NCI-H1930 (cell line): Measurements from ENCODE around the gene CES1.
"Not testable (repeated sequence)": the region's sequence is repeated elsewhere in the genome, so short reads cannot be mapped to it uniquely, and the experiment has no call there.

Source experiments
- DNase-seq, 2 experiments: peaks; one replicate each; lab custom pipeline; 2025; lab: John Stamatoyannopoulos, UW

The CES1 gene

GRCh38 chr16:55790240-55790639, 42.7 kb downstream of the CES1 start:
- not testable (repeated sequence) for DNase-seq

DNA sequence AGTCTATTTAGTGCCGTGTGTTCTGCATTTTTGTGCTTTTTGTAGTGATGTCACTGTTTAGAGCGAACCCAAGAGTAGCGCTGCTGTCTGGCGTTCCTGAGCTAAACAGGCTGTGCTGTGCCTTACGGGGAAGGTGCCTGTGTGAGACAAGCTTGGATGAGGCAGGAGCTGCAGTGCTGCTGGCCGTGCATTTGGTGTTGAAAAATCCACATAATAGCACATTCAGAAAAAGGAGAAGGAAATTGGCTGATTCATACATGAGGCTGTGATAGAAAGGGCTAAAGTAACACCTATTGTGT, 50.2 kb downstream of the CES1 start:
- DNase-seq, result not testable (repeated sequence)

DNA sequence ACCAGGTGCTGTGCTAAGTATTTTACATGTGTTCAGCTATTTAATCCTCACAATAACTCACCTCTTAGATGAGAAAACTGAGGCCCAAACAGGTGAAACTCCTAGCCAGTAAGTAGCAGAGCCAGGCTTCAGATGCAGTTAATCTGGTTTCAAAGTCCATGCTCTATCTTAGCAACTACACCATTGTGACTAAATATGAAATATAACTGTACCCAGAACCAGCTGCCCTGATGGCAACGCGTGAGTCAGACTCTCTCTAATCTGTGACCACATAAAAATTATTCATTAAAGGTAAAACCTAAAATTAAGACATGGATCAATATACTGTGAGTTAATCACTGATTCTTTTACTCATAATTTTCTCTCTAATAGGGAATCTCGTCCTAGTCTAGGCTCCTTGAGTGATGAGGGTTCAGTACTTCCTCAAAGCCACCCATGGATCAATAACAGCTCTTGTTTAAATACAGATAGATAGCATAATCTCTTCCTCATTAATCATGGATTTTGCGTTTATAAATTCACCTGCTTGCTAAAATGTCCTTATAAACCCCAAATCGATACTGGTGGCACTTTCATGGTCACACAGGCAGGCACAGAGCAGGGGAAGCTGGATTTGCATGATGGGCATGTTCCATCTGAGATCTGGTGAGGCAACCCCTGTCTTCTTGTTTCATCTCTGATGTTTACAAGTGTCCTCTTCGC, 50.7 kb downstream of the CES1 start:
- DNase-seq, result not testable (repeated sequence)

GRCh38 chr16:55781456-55781855, 51.4 kb downstream of the CES1 start:
- not testable (repeated sequence) for DNase-seq

GRCh38 chr16:55780095-55780407, 52.8 kb downstream of the CES1 start:
- not testable (repeated sequence) for DNase-seq

GRCh38 chr16:55779402-55780094, 53.3 kb downstream of the CES1 start:
- no peak for DNase-seq

DNA sequence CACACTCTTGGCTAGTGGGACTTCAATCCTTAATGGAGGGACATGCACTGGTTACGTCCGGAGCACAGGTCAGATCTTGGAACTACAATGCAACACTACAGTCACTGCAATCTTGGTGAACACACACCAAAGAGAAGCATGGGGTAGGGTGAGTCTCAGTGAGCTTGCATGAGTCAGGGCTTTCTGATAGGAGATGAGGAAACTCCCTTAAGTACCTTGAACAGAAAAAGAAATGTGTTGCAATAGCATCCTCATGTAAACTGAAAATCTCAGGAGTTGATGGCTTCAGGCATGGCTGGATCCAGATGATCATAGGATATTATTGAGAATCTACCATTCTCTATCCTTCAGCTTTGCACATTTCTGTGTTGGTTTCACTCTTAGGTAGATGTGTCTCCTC, 54.1 kb downstream of the CES1 start:
- DNase-seq, result no peak

DNA sequence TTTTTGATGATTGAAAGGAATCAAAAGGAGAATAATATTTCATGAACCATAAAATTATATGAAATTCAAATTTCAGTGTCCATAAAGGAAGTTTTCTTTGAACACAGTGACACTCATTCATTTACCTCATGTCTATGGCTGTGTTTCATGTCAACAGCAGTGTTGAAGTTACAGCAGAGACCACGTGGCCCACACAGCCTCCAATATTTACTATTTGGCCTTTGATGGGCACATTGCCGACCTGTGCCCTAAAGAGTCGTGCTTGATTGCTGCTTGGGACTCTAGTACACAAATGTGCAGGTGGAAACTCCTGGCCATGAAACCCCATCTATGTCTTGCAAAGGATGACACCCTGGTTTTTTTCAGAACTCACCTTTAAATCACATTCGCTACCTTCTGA, 57.0 kb downstream of the CES1 start:
- DNase-seq, result no peak

- DNase-seq, result no peak
Measured at GRCh38 chr16:55773859-55774549, 58.9 kb downstream of the CES1 start.

DNA sequence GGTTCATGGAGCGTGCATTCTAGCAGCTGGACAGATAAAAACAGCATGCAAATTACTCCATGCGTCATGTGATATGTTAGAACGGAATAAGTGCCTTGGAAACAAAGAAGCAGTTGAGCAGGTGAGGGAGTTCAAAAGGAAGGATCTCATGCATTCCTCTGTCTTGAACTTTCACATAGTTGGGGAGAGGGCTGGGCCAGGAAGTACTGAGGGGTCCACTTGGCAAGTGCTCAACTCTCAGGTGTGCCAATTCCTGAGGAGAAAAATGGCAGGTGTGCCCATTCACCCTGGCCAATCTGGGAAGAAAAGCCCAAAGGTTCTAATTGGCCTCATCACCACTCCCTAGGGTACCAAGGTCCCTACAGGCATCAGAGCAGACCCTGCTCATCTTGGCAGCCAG, 67.7 kb downstream of the CES1 start:
- no peak for DNase-seq

GRCh38 chr16:55760310-55761001, 72.4 kb downstream of the CES1 start:
- DNase-seq, result no peak

- DNase-seq, result not testable (repeated sequence)
Measured at GRCh38 chr16:55759965-55760309, 73.0 kb downstream of the CES1 start.

DNA sequence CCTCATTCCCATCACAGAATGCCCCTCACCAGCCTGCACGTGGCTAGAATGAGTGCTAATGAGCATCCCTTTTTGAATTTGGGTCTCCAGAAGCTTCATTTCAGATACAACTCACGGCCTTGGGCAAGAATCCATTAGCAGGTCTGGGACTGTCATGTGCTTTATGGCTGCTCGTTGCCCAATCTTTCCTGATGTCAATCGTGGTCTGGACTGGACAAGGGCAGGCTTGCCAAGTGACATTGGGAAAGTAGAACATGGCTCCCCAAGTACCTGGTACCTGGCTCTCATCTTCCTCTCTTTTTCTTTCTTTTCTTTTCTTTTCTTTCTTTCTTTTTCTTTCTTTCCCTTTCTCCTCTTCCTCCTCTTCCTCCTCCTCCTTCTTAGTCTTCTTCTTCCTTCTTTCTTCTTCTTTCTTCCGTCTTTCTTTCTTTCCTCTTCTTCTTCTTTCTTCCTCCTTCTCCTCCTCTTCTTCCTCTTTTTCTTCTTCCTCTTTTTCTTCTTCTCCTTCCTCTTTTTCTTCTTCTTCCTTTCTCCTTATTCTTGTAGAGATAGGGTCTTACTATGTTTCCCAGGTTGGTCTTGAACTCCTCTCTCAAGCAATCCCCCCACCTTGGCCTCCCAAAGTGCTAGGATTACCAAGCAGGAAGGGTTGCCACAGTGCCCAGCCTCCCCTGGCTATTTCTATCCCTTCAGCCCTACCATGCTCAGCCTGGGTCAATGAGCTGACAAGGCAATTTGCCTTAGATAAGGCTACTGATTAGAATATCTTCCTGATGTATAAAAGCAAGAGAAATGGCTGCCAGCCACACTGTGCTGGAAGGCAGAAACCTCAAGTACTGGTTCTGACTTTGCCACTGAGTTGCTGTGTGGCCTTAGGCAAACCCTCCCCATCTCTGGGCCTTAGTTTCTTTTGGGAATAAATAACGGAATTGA, 75.0 kb downstream of the CES1 start:
- DNase-seq, result not testable (repeated sequence)

DNA sequence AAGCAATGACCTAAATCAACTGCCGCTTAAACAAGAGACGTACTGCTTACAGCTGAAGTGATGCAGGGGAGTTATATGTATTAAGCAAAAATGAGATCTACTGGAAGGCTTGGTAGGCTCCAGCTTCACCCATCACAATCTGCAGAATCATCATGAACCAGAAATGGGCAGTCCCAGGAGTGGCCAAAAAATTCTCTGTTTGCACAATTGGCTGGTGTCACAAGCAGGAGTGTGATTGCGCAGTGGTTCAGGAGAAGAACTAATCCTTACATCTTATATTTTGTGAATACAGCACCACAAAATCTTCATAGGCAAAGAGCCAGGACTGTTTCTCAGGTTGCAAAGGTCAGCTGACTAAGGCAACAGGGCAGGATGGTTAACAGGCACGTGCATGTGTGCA, 75.9 kb downstream of the CES1 start:
- DNase-seq, result no peak

GRCh38 chr16:55754056-55754455, 78.8 kb downstream of the CES1 start:
- DNase-seq, result no peak

DNA sequence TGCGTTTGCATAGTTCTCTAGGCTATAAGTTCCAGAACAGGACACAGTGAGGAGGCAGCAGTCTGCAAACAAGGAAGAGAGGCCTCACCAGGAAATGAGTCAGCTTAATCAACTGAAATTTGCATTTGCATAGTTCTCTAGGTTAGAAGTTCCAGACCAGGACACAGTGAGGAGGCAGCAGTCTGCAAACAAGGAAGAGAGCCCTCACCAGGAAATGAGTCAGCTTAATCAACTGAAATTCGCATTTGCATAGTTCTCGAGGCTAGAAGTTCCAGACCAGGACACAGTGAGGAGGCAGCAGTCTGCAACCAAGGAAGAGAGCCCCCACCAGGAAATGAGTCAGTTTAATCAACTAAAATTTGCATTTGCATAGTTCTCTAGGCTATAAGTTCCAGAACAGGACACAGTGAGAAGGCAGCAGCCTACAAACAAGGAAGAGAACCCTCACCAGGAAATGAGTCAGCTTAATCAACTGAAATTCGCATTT, 79.7 kb downstream of the CES1 start:
- DNase-seq, result not testable (repeated sequence)
